ENCODE measurements around the gene TNIK.

Gene TNIK

DNA sequence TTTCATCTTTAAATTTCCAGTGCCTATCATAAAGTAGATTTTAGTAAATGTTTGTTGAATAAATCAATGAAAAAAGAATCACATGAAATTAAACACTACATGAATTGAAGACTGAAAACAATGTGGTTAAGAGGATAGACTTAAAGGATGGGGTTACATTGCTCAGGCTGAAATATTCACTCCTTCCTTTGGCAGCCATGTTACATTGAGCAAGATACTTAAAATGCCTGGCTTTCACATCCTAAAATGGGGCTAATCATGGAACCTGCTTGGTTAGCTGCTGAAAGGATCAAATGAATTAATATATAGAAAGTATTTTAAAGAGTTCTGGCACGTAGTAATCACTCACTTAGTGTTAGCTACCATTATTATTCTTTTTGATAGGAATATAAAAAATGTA lies 236.8 kb downstream of the TNIK start:
- FAIRE-seq = no peak
- DNase-seq (ENCODE audit: insufficient read length) = no peak
- TF ChIP-seq POLR2AphosphoS5 (IDR thresholded peaks at IDR 0.05; ENCODE audit: low read depth, low read length) = no peak

DNA sequence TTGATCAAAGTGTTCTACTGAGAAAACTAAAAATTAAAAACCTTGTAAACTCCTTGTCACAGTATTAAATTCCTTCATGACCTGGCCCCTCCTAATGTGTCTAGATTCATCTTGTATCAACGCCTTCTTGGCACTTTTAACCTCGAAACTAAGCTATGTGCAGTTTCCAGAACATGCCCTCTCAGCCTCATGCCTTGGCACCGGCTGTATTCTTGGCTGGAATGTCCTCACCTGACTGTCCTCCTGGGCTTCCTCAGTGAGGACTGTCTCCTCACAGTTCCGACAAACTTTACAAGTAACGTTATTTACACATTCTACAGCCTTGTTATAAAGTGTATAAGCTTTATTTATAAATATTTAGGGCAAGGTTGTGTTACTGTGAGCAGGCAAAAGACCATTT lies 237.2 kb downstream of the TNIK start:
- DNase-seq (ENCODE audit: insufficient read length) (no peak), FAIRE-seq (no peak)
- TF ChIP-seq POLR2AphosphoS5 (IDR thresholded peaks at IDR 0.05; ENCODE audit: low read depth, low read length) (no peak), TAF1 (IDR thresholded peaks at IDR 0.05; ENCODE audit: borderline replicate concordance, low read depth, low read length) (no peak), POLR2A (IDR thresholded peaks at IDR 0.05; ENCODE audit: low read depth, low read length) (no peak)

DNA sequence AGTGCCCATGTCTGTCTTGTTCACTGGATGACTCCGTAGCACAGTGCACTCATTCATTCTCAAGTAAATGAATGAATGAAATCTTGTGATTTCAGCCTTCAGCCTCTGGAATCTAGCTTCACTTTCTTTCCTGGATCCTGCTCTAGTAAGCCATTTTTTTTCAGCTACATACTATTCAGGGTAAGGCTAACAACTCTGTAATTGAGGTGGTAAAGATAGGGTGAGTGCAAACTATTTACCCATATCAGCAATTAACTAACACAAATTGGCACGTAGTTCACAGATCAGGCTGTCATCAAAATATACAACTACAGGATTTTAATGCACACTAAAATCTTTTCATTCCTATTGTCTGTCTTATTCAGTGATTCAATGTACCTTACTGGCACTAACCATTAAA lies 238.6 kb downstream of the TNIK start:
- DNase-seq (ENCODE audit: insufficient read length) (no peak), FAIRE-seq (no peak)
- TF ChIP-seq TAF1 (IDR thresholded peaks at IDR 0.05; ENCODE audit: borderline replicate concordance, low read depth, low read length) (no peak), POLR2AphosphoS5 (IDR thresholded peaks at IDR 0.05; ENCODE audit: low read depth, low read length) (no peak), POLR2A (IDR thresholded peaks at IDR 0.05; ENCODE audit: low read depth, low read length) (no peak)

DNA sequence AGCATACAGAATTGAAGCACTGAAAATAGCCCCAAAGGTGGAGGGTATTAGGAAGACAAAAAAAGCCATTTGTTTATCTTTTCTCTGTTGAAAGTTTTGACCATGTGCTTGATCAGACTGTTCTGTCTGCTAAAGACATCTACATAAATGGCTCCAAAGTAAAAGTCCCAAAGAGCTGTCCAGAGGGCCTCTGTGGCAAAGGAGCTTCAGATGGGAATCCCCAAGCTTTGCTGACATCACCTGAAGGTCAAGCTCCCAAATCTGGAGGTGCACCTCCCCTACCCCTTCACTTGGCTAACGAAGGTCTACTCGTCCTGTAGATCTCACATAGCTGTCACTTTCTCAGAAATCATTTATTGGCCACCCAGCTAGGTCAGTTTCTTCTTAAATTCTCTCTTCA lies 239.1 kb downstream of the TNIK start:
- TF ChIP-seq POLR2A (IDR thresholded peaks at IDR 0.05; ENCODE audit: low read depth, low read length) = no peak
- TF ChIP-seq TAF1 (IDR thresholded peaks at IDR 0.05; ENCODE audit: borderline replicate concordance, low read depth, low read length) = no peak
- TF ChIP-seq POLR2AphosphoS5 (IDR thresholded peaks at IDR 0.05; ENCODE audit: low read depth, low read length) = no peak
- FAIRE-seq (no peak), DNase-seq (ENCODE audit: insufficient read length) (no peak)

DNA sequence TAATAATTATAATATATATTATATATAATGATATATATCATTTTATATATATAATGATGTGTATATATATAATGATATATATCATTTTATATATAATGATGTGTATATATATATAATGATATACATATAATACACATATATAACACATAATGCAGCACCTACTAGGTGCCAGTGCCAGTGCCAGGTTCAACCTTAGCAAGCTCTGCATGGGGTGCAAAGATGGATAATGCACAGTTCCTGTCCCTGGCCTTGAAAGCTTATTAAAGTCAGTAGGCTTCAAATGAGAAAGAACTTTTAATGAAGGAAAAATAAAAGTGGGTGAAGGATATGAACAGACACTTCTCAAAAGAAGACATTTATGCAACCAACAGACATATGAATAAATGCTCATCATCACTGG lies 240.9 kb downstream of the TNIK start:
- no peak for TF ChIP-seq POLR2A (IDR thresholded peaks at IDR 0.05; ENCODE audit: low read depth, low read length)
- DNase-seq (ENCODE audit: insufficient read length) = no peak
- no peak for FAIRE-seq

DNA sequence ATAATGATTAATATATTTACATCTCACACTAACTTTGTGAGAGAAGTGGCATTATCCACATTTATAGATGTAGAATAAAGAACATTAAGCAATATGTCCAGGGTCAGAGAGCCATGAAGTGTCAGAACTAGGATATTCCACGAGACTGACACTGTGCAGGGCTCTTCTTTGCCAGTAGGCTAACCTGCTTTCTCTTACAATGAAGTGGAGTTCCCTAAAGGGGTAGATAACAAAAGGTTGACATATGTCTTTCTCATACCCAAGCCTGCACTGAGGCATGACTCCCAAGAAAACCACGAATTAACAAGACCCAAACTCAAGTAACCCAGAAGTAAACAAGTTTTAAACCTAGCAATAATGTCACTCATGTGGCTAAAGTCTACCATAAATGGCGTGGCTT lies 242.1 kb downstream of the TNIK start:
- FAIRE-seq = no peak
- DNase-seq (ENCODE audit: insufficient read length) = no peak
- no peak for TF ChIP-seq POLR2AphosphoS5 (IDR thresholded peaks at IDR 0.05; ENCODE audit: low read depth, low read length)
- TF ChIP-seq POLR2A (IDR thresholded peaks at IDR 0.05; ENCODE audit: low read depth, low read length) = no peak
- TF ChIP-seq TAF1 (IDR thresholded peaks at IDR 0.05; ENCODE audit: borderline replicate concordance, low read depth, low read length) = no peak

DNA sequence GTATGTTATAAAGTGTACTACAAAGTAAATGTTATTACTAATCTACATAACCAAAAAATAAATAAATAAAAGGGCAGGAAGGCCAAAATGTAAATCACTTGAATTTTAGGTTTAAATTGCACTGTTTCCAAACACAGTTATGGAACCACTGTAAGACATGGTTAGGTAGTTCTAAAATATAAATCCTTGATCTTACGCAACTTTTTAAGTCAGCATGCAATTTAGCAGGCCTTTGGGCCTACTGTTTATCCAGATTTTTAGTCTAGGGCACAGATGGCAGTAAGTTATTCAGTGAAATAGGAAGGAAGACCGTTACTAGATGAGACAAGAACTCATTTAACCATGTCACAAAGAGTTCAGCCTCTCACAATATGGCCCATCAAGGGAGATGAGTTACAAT lies 246.3 kb downstream of the TNIK start:
- FAIRE-seq (no peak), DNase-seq (ENCODE audit: insufficient read length) (no peak)
- TF ChIP-seq POLR2AphosphoS5 (IDR thresholded peaks at IDR 0.05; ENCODE audit: low read depth, low read length) (no peak), POLR2A (IDR thresholded peaks at IDR 0.05; ENCODE audit: low read depth, low read length) (no peak), TAF1 (IDR thresholded peaks at IDR 0.05; ENCODE audit: borderline replicate concordance, low read depth, low read length) (no peak)

DNA sequence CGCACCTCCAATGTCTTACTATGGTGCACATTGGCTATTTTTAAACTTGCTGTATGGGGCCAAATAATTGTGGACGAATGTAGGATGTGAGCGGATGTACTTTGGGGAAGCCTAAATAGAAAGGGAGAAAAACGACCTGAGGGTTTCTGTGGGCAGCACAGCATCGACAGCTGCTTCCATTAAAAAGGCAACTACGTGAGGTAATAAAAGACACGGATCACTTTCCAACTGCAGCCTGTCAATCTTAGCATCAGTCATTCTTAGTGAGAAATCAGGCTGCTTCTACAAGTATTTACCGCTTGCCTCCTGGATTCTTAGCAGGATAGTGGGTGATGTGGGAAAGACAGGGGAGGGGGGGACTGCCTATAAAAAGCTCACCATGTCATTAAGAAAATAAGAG lies 247.0 kb downstream of the TNIK start:
- no peak for TF ChIP-seq POLR2AphosphoS5 (IDR thresholded peaks at IDR 0.05; ENCODE audit: low read depth, low read length)
- TF ChIP-seq POLR2A (IDR thresholded peaks at IDR 0.05; ENCODE audit: low read depth, low read length) = no peak
- TF ChIP-seq TAF1 (IDR thresholded peaks at IDR 0.05; ENCODE audit: borderline replicate concordance, low read depth, low read length) = no peak
- DNase-seq (ENCODE audit: insufficient read length) = no peak
- FAIRE-seq = no peak

DNA sequence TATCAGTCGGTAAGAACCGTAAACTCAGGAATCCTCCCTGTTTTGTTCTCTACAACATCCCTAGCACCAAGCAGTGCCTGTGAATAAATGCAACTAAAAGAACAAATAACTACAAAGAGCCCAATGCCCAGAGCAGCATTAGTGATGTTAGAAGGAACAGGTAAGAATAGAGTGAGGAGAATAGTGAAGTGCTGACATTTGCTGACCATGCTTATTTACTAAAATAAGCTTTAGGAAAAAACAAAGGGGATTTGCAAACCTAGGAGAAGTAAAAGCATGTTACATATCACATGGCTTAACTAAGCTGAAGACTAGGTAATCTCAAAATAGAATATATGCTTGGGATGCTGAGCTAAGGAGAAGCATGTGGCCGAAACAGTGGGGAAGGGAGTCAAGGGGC lies 247.6 kb downstream of the TNIK start:
- TF ChIP-seq POLR2A (IDR thresholded peaks at IDR 0.05; ENCODE audit: low read depth, low read length) = no peak
- TF ChIP-seq POLR2AphosphoS5 (IDR thresholded peaks at IDR 0.05; ENCODE audit: low read depth, low read length) = no peak
- no peak for TF ChIP-seq TAF1 (IDR thresholded peaks at IDR 0.05; ENCODE audit: borderline replicate concordance, low read depth, low read length)
- DNase-seq (ENCODE audit: insufficient read length) (no peak), FAIRE-seq (no peak)

DNA sequence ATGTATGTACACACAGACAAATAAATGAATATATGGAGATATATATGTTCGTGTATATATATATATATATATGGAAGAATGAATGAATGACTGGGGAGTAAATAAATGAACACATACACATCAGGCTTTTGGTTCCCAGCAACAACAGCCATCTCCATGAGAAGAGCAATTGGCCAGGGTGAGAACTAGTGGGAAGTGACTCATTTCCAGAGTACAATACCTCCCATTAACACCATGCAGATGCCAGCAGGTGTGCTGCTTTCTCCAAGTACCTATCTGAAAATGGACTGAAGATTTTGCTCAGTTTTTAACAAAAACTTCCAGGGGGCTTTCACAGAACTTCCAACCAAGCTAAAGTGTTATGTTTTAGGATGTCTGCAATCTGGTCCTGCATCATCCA lies 253.9 kb downstream of the TNIK start:
- FAIRE-seq (no peak), DNase-seq (ENCODE audit: insufficient read length) (no peak)
- TF ChIP-seq TAF1 (IDR thresholded peaks at IDR 0.05; ENCODE audit: borderline replicate concordance, low read depth, low read length) = no peak
- TF ChIP-seq POLR2A (IDR thresholded peaks at IDR 0.05; ENCODE audit: low read depth, low read length) = no peak
- no peak for TF ChIP-seq POLR2AphosphoS5 (IDR thresholded peaks at IDR 0.05; ENCODE audit: low read depth, low read length)

DNA sequence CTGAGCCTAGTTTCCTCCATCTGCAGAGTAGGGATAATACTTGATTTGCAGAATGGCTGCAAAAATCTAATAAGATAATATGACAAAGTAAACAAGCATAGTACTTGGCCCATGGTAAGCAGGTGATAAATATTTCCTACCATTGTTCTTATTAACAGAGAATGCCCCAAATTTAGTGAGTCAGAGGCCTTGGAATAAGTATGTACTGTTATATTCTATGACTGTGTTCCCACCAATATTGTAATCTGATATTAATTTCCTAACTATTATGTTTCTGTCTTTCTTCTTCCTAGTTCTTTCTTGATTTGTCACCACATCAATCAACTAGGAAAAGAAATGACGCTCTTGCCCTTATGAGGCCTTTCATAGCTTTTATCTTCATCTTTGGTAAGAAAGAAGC lies 255.3 kb downstream of the TNIK start:
- DNase-seq (ENCODE audit: insufficient read length) = no peak
- no peak for TF ChIP-seq TAF1 (IDR thresholded peaks at IDR 0.05; ENCODE audit: borderline replicate concordance, low read depth, low read length)
- no peak for TF ChIP-seq POLR2AphosphoS5 (IDR thresholded peaks at IDR 0.05; ENCODE audit: low read depth, low read length)
- TF ChIP-seq POLR2A (IDR thresholded peaks at IDR 0.05; ENCODE audit: low read depth, low read length) = no peak
- no peak for FAIRE-seq

DNA sequence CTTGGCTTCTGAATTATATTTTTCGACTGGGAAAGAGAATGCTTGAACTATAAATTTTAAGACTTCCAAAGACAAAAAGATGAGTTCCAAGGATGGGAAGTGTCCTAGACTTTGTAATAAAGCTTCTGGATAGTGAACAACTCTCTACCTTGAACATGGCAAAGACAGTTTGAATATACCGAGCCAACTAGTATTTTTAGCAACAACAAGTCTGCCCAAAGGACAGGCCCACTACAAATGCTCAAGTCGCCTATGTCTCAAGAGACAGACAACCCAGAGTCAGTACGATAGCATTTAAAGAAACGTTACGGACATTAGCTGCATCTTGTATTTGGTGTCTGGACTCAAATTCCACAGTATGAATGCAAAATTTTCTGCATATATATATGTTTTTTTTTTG lies 258.4 kb downstream of the TNIK start:
- DNase-seq (ENCODE audit: insufficient read length) (no peak), FAIRE-seq (no peak)
- TF ChIP-seq POLR2A (IDR thresholded peaks at IDR 0.05; ENCODE audit: low read depth, low read length) = no peak
- no peak for TF ChIP-seq POLR2AphosphoS5 (IDR thresholded peaks at IDR 0.05; ENCODE audit: low read depth, low read length)
- no peak for TF ChIP-seq TAF1 (IDR thresholded peaks at IDR 0.05; ENCODE audit: borderline replicate concordance, low read depth, low read length)

DNA sequence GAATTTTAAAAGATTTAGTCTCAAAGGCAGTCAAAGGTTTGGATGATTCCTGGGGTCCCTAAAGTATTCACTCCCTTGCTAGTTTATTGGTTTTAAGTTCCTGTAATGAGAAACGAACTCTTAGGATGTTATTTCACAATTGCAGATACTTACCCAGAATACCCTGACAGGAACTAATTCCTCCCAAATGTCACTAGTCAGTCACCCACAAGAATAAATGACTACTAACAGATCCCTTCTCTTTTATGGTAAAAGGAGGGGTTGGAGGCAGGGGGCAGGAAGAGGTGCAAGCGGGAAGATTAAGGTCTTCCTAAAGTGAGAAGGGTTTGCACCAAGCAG lies 259.5 kb downstream of the TNIK start:
- DNase-seq (ENCODE audit: insufficient read length) (no peak), FAIRE-seq (no peak)
- TF ChIP-seq POLR2A (IDR thresholded peaks at IDR 0.05; ENCODE audit: low read depth, low read length) = no peak
- TF ChIP-seq TAF1 (IDR thresholded peaks at IDR 0.05; ENCODE audit: borderline replicate concordance, low read depth, low read length) = no peak
- TF ChIP-seq POLR2AphosphoS5 (IDR thresholded peaks at IDR 0.05; ENCODE audit: low read depth, low read length) = no peak

Measured in GM12892 (cell line).